CD4-positive, alpha-beta T cell treated with Interferon gamma for 1 hour (primary cell): ENCODE measurements around the gene R3HDM4.
A peak's percentile ranks its signal among the peaks of the same experiment; 100 is the strongest.
"Not testable (repeated sequence)": the region's sequence is repeated elsewhere in the genome, so short reads cannot be mapped to it uniquely, and the experiment has no call there.

Experiments
- DNase-seq: peaks from one replicate; pipeline ENCODE4 v3.0.0-alpha.2; 2020

R3HDM4 gene

DNA sequence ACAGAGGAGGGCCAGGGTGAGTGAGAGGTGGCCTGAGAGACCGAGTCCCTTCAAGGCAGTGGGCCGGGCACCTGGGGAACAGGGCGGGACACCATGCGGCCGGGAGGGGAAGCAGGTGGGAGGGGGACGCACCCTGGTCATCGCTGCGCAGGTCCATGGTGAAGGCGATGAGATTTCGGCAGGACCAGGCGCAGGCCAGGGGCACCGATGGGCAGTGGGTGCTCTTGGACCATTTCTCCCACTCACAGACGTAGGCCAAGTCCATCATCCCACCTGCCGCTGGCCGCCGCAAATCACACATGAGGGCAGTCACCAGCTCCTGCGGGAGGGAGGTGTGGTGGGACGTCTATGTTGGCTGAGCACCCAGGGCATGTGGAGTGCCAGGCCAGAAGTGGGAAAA lies 22.2 kb downstream of the R3HDM4 start:
- no peak for DNase-seq

DNA sequence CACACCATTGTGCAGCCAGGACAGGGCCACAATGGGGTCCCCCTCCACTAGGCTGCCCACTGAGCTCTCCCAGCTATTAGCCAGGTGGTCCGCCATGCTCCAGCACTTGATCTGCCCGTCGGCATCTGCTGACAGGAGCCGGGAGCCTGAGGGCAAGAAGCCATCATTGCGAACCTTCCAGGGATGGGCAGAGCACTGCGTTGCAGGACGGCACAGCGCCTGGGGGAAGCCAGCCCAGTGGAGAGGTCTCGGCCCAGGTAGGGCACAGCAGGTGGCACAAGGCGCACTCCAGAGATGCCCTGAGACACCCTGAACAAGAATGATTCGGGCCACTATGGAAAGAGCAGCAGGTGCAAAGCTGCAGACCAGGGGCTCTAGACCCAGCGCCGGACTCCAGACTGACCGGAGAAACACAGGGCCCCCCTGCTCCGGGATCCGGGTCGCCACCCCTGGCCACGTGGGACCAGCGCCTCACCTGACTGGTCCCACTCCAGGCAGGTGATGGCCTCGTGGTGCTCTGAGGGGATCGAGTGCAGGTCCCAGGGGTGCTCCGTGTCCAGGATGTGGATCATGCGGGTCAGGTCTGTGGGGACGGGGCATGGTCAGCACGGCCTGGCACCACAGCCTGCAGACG lies 23.2 kb downstream of the R3HDM4 start:
- no peak for DNase-seq

DNA sequence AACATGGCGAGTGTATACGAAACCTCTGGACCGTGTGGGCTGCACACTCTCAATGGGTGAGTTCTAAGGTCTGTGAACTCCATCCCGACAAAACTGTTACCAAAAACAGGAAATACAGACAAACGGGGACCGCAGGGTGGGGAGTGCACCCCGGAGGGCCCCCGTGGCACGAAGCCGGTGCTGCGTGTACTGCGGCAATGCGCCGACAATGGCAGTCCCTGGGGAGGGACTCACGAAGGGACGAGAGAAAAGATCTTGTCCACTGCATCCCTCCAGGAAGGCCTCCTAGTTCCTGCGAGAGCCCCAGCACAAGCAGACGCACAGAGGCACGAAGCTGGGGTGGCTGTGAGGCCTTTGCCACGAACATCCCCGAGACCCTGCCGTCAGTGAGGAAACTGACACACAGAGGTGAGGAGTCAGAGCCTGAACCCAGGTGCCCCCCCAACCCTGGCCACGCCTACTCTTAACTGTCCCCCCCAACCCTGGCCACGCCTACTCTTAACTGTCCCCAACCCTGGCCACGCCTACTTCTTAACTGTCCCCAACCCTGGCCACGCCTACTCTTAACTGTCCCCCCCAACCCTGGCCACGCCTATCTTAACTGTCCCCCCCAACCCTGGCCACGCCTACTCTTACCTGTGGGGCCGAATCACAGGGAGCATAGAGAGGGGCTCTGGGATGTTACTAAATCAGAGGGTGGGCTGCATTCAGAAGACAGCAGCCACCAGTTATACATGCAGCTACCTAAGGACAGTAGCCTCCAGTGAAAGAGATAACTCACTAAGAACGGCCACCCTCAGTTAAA lies 24.2 kb downstream of the R3HDM4 start:
- peak; percentile 69 for DNase-seq

DNA sequence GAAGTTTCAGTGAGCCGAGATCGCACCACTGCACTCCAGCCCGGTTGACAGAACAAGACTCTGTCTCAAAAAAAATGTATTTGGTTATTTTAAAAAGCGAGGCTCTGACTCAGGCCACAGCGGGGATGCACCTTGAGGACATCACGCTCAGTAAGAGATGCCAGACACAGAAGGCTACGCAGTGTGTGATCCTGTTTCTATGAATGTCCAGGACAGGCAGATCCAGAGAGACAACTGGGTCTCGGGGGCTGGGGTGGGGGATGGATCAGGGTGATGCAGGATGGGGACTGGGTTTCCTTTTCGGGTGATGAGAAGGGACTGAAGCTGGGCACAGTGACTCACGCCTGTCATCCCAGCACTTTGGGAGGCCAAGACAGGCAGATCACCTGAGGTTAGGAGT lies 25.4 kb downstream of the R3HDM4 start:
- no peak for DNase-seq

DNA sequence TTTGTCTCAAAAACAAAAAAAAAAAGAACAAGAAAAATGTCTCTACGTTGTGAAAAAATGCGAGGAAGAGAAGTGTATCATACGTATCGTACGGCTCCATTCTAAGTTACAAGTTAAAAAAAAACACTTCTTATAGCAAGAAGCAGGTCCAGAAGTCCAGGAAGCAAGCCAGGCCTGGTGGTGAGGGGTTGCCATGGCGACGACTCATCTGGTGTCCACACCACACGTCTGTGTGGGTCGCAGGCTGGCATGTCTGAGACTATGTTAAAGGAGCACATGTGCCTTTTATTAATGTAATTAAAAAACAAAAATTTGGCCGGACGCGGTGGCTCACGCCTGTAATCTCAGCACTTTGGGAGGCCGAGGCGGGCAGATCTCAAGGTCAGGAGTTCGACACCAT lies 25.9 kb downstream of the R3HDM4 start:
- no peak for DNase-seq

- DNase-seq: no peak
Observed at GRCh38 chr19:885536-886224, 27.3 kb downstream of the R3HDM4 start.

- DNase-seq: no peak
Observed at GRCh38 chr19:884420-885211, 28.4 kb downstream of the R3HDM4 start.

DNA sequence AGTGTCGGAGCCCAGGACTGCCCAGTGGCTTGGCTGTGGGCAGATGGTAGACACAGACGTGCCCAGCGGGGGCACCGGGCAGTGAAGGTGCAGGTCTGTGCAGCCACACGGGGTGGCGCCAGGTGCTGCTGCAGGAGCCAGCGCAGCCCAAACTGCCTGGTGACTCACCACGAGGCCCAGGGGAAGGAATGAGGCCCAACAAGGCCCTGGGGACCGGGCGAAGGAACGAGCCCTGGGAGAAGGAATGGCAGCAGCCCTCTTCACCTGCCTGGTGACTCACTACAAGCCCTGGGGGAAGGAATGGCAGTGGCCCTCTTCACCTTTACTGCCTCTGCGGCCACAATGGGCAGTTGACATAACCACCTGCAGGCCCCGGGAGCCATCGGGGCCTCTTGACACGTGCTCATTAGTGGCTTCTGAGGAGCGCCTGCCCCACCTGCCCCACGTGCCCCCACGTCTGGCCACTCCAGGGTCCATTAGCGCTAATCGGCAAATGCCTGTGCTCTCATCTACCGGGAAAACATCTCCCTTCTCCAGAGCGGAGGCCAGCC lies 29.3 kb downstream of the R3HDM4 start:
- no peak for DNase-seq

DNA sequence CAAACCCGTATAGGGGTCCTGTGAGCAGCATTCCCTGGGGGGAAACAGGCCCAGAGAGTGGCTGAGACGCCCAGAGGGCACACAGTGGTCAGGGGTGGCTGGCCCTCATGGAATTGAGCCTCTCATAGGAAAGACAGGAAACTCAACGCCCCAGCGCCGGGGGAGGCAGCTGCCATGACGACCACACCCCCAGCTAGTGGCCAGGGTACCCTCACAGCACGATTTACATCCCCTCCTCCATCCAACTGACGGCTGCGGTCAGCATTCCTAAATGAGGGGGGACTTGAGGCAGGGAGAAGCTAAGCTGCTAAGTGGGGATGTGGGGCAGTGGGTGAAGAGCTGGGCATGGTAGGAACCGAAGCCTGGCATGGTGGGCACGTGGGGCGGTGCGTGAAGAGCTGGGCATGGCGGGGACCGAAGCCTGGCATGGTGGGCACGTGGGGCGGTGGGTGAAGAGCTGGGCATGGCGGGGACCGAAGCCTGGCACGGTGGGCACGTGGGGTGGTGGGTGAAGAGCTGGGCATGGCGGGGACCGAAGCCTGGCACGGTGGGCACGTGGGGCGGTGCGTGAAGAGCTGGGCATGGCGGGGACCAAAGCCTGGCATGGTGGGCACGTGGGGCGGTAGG lies 30.0 kb downstream of the R3HDM4 start:
- no peak for DNase-seq

DNA sequence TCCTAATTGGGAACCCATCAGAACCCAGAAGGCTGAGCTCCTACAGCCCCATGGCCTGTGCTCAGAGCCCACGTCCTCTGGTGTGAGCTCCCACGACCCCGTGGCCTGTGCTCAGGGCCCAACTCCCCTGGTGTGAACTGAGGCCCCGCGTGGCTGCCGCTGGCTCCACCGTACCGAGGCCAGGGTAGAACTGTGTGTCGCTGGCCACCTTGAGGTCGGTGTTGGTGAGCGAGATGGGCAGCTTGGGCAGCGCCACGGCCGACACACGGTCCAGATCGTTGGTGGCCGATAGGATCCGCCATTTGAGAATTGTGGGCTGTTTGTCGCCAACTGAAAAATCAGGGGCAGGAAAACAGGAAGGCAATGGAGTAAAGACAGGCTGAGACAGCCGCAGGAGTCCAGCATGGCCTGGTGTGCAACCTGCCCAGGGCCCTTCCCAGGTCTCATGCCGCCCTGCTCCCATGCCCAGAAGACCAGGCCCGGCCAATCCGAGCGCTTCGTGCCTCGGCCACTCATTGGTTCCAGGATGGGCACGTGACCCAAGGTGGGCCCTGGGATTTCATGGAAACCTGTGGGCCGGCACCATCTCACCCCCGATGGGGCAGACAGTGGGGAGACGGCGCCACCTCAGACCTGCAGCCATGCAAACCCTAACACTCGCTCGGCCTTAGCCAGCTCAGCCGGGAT lies 31.5 kb downstream of the R3HDM4 start:
- DNase-seq: no peak

GRCh38 chr19:879711-880438 lies 33.1 kb downstream of the R3HDM4 start:
- no peak for DNase-seq

DNA sequence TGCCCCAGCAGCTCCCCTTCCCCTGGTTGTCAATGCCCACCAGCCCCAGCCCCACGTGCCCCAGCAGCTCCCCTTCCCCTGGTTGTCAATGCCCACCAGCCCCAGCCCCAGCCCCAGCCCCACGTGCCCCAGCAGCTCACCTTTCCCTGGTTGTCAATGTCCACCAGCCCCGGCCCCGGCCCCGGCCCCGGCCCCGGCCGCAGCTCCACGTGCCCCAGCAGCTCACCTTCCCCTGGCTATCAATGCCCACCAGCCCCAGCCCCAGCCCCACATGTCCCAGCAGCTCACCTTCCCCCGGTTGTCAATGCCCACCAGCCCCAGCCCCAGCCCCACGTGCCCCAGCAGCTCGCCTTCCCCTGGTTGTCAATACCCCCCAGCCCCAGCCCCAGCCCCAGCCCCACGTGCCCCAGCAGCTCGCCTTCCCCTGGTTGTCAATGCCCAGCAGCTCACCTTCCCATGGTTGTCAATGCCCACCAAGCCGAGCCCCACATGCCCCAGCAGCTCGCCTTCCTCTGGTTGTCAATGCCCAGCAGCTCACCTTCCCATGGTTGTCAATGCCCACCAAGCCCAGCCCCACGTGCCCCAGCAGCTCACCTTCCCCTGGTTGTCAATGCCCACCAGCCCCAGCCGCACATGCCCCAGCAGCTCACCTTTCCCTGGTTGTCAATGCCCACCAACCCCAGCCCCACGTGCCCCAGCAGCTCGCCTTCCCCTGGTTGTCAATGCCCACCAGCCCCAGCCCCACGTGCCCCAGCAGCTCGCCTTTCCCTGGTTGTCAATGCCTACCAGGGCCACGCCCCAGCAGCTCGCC lies 34.1 kb downstream of the R3HDM4 start:
- not testable (repeated sequence) for DNase-seq

GRCh38 chr19:877992-878660 lies 34.9 kb downstream of the R3HDM4 start:
- not testable (repeated sequence) for DNase-seq

- DNase-seq: no peak
Observed at GRCh38 chr19:876780-877314, 36.2 kb downstream of the R3HDM4 start.

DNA sequence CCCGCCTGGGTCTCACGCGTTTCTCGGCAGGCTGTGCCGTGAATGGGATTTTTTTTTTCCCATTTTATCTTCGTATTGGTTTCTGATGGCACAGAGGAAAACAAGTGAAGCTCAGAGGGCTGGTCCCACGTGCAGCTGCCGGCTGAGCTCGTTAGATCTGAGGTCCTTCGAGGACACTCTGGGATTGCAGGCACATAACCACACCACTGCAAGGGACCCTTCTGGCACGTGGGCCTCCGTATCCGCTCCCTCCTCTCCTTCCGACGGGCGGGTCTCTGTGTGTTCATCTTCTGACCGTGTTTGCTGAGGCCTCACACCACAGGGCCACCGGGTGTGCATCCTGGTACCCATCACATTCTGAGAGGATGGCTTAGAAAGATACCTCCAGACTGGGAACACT lies 36.9 kb downstream of the R3HDM4 start:
- DNase-seq: no peak

- no peak for DNase-seq
Observed at GRCh38 chr19:875265-875879, 37.6 kb downstream of the R3HDM4 start.

DNA sequence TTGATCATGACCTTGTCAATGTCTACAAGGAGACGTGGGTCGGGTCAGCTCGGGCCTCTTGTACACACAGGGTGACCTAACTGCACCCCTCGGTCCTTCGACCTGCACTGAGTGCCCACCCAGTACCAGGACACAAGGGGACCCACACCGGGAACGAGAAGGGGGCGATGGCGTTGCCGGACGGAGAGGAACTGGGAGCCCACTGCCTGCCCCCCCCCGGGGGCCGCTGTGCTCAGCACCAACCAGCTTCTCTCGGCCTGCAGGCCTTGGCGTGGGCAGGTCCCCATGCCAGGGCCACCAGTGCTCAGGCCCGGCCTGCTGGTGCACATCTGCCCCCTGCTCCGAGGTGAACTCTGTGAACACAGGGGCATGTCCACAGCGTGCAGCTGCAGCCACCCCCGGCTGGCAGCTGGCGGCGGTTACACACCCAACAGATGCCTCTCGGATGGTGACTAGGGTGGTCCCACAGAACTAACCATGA lies 39.4 kb downstream of the R3HDM4 start:
- no peak for DNase-seq

DNA sequence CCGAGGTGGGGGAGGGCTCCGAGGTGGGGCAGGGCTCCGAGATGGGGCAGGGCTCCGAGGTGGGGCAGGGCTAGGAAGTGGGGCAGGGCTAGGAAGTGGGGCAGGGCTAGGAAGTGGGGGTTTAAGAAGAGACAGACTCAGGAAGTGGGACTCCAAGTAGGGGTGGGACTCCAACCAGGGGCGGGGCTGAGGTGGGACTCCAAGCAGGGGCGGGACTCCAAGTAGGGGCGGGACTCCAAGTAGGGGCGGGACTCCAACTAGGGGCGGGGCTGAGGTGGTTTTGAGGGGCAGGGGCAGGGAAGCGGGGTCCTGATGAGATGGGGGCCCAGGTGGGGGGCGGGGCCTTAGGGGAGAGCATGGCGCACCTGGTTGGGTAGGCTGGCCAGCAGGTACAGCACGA lies 39.9 kb downstream of the R3HDM4 start:
- peak; percentile 90 for DNase-seq
